ENCODE results near the gene TMEM243. TPM values are rescaled to one million over a fixed set of nuclear protein-coding genes. Genes with fewer than 3 reads are reported as not detected.

The TMEM243 gene
- total RNA-seq, 1 experiment from 2014 or later, result 23.5 TPM

DNA sequence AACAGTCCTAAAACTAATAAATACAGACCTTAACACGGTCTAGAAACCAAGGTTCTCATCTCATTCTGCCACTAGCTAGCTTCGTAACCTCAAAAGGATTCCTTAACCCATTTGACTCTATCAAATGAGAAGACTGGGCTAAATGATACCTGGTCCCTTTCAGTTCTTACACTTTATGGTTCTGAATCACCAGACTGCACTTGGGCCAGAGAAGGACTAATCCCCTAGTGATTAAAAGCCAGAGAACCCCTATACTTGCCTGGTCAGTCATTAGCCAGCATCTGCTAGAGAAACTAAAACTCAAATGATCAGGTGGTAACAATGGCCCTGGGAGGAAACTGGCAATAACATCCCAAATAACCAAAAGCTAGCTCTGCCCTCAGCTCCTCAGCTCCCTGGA, 16.8 kb downstream of the TMEM243 start:
- Histone ChIP-seq H3K23me2 (ENCODE audit: insufficient read length, low read depth, low read length, poor library complexity, severe bottlenecking) (no peaks in the 10 kb centered on the region), H3K23ac (ENCODE audit: insufficient read length, low read depth, low read length) (no peak overlapping the region), H3K79me2 (ENCODE audit: insufficient read depth, low read length) (peaks cover 2% of the 10 kb centered on the region; the same call in 1 of the 2 replicates), H3K27me3 (ENCODE audit: insufficient read depth, low read length) (no peaks in the 10 kb centered on the region), H3K4me2 (ENCODE audit: insufficient read depth, insufficient read length, low read length) (no peak overlapping the region), H3K79me1 (ENCODE audit: insufficient read depth, low read depth, low read length, poor library complexity, severe bottlenecking) (peaks cover 7% of the 10 kb centered on the region), H3K9ac (ENCODE audit: extremely low read depth, insufficient read length, low read length) (no peak overlapping the region), H2AFZ (ENCODE audit: low read length) (no peak overlapping the region), H3K27ac (ENCODE audit: insufficient read length, low read depth, low read length) (no peak overlapping the region), H3K9me3 (ENCODE audit: control insufficient read depth, low read depth, low read length) (peaks cover 11% of the 10 kb centered on the region), H3T11ph (ENCODE audit: low read length) (no peak overlapping the region), H2BK12ac (ENCODE audit: insufficient read length, low read depth, low read length) (no peak overlapping the region), H3K56ac (ENCODE audit: insufficient read length, low read depth, low read length) (no peak overlapping the region), H3K18ac (ENCODE audit: insufficient read length, low read depth, low read length) (no peak overlapping the region), H4K8ac (replicated peaks; ENCODE audit: insufficient read length, low read depth, low read length) (no peak overlapping the region), H4K20me1 (ENCODE audit: control insufficient read depth, insufficient read depth, insufficient read length) (no peaks in the 10 kb centered on the region), H2BK20ac (ENCODE audit: low read depth, low read length, poor library complexity, severe bottlenecking) (no peak overlapping the region), H2BK120ac (ENCODE audit: low read depth, low read length, poor library complexity, severe bottlenecking) (no peak overlapping the region), H3K14ac (ENCODE audit: insufficient read depth, low read length) (no peak overlapping the region), H2BK5ac (ENCODE audit: insufficient read length, low read length) (no peak overlapping the region), H4K91ac (ENCODE audit: insufficient read length, low read depth, low read length) (no peak overlapping the region), H3K4ac (ENCODE audit: low read depth, low read length) (no peak overlapping the region), H2AK5ac (ENCODE audit: insufficient read length, low read length) (no peak overlapping the region), H2BK15ac (ENCODE audit: low read depth, low read length) (no peak overlapping the region), H3K4me1 (ENCODE audit: insufficient read depth, low read length) (no peaks in the 10 kb centered on the region; the same call in 1 of the 2 replicates), H4K5ac (ENCODE audit: insufficient read length, low read depth, low read length) (no peak overlapping the region)
- no peak for TF ChIP-seq CTCF (conservative IDR thresholded peaks at IDR 0.05)
- no peak overlapping the region for H3K27ac Mint-ChIP-seq
- H3K36me3 Mint-ChIP-seq (ENCODE audit: insufficient read depth in 1 of 3, low read depth in 3 of 3), result peaks cover 58 to 77% (median 63%) of the 10 kb centered on the region in 3 experiments
- peaks cover 5 to 13% of the 10 kb centered on the region in 2 experiments for H3K4me1 Mint-ChIP-seq
- DNase-seq, result no peak
- no CpG with 5 or more reads among the region's 2 CpGs for WGBS (ENCODE audit: extremely low coverage, insufficient read length, low lambda C conversion rate)
- H3K9me3 Mint-ChIP-seq, result peaks cover 39 to 42% of the 10 kb centered on the region in 2 experiments
- no peak overlapping the region for H3K4me3 Mint-ChIP-seq
- H3K27me3 Mint-ChIP-seq (ENCODE audit: low read depth), result no peaks in the 10 kb centered on the region
